Mucosa of gallbladder (tissue), 1 donor: ENCODE data around the gene KDM5B. TPM values are rescaled to one million over a fixed set of nuclear protein-coding genes. Genes with fewer than 3 reads are reported as not detected.
"Not testable (repeated sequence)": the region's sequence is repeated elsewhere in the genome, so short reads cannot be mapped to it uniquely, and the experiment has no call there.

Source experiments
- DNase-seq: peaks from one replicate; pipeline ENCODE4 v3.0.0-alpha.2; 2020; ENCODE audit warnings: low spot score
- total RNA-seq: library from RNA; stranded (reverse); gene quantifications from one replicate; pipeline ENCODE4 v1.2.1, GENCODE V29; 2021
- donor health status: DM: no; HTN: no; CAD: no.

The KDM5B gene
- total RNA-seq, 1 donor from 2014 or later, result 75.0 TPM

DNA sequence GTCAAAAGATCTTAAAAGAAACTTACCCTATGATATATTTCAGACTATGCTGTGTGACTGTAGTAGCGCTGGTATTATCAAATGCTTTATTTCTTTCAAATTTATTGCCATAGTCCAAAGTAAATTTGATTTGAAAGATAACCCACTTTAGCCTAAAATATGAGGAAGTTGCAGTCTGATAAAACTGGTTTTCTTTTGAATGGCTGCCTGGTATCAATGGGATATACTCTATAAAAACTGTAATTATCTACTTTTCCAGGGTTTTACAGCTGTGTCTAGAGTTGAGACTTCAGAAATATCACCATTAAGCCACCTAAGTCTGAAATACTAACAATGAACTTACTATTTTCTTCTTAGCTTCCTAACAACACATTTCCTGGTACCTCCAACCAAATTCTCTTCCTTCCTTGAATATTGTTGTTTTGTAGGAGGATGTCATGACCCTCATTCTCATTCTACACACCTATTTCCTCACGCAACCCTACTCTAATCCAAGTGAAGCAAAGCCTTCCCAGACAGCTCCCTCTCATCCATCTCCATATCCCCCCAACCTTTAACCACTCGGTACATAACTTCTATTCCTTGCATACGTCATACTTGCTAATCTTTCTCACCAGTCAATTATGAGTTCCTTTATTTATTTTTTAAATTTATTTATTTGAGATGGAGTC is 17.0 kb downstream of the KDM5B start:
- DNase-seq, result no peak

DNA sequence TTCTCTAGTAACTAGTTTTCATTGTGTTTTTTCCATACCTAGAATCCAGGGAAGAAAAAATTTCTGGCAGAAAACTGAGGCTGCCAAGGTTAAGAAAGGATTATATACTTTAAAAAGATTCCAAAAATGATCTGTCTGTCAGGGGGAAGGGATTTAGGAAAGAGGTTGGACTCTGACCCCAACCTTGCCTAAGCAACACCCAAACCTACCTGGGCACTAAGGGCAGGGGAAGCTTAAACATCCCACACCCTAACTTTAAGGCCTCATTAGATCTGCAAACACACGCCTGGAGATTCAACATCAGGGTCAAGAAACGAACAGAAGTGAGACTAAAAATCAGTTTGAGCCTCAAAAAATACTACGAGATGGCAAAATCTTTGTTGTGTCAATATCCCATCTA is 19.4 kb downstream of the KDM5B start:
- DNase-seq, result no peak

DNA sequence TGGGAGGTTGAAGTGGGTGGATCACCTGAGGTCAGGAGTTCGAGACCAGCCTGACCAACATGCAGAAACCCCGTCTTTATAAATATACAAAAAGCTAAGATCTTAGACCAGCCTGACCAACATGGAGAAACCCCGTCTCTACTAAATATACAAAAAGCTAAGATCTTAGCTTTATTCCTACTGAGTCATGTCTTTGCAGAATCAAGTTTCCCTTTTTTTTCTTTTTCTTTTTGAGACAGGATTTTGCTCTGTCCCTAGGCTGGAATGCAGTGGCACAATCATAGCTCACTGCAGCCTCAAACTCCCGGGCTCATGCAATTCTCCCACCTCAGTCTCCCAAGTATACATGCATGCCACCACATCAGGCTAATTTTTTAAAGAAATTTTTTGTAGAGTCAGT is 21.4 kb downstream of the KDM5B start:
- DNase-seq, result no peak

DNA sequence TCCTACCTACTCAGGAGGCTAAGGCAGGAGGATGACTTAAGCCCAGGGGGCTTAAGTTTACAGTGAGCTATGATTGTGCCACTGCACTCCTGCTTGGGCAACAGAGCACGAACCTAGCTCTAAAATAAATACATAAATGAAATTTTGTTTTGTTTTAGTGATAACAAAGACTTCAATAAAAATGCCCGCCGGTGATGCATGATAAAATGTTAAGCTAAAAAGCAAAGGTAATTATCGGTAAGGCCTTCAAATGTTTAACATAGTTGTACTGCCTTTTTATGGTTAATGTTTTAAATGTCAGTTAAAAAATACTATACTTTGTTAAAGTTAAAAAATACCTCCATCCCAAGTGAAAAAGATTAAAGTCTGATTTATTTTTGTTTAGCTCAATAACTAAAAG is 27.0 kb downstream of the KDM5B start:
- DNase-seq, result no peak

DNA sequence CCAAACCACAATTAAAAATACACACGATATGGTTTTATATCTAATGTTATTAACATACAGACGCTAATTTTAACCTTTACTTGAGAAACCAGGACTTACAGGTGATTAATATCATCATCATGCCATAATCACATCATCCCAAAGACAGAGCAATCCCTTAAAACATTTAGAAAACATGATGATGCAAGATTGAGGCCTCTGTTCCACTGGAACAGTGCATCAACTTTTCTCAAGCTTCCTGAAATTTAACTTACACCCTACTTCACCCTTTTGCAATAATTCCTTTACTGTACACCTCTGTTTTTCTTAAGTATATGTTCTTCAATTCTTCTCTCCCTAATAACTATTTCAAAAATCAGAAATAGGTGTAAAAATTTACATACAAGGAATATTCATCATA is 38.1 kb downstream of the KDM5B start:
- DNase-seq, result no peak

DNA sequence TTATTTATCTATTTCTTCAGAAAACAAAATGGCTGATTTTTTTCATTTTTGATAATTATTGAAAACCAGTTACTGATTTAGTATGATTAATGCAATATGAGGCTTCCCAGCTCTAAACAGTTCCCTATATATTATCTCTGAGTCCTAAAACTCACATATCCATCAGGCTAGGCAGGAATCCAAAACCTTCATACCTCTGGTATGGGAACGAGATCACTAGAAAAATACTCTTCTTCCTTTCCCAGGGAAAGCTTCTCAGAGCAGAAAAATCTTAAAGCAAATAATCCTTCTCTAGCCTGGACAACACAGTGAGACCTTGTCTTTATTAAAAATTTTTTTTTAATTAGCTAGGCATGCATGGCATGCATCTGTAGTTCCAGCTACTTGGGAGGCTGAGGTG is 42.5 kb downstream of the KDM5B start:
- DNase-seq, result no peak

DNA sequence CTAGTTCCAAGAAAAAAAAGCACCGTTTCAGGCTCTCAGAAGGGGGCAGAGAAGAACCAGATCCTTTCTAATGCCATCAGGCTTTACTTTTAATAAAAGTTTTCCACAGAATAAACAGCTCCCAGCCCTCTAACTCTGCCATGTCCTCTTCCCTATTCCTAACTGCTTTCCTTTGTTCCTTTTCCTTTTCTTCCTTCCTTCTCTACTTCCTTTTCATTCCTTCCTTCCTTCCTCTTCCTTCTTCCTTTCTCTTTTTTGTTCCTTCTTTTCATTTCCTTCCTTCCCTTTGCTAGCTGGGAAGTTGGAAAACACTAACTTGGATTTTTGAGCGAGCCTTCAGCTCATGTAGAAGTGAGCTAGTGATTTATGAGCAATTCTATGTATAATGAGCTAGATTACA is 46.2 kb downstream of the KDM5B start:
- DNase-seq, result no peak

DNA sequence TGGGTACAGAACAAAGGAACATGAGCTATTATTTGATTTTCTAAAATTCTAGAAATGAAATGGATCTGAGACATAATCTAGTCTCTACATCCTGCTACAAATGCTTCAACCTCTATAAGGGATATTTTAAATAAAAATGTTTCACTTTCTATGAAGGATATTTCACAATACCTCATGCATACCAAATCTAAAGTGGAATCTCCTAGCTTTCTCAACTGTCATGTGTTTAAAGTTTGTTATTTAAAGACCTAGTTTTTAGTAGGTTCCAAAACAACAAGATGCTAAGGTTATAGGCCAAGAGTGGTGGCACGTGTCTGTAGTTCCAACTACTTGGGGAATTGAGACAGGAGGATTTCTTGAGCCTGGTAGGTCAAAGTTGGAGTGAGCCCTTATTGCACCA is 47.6 kb downstream of the KDM5B start:
- no peak for DNase-seq

DNA sequence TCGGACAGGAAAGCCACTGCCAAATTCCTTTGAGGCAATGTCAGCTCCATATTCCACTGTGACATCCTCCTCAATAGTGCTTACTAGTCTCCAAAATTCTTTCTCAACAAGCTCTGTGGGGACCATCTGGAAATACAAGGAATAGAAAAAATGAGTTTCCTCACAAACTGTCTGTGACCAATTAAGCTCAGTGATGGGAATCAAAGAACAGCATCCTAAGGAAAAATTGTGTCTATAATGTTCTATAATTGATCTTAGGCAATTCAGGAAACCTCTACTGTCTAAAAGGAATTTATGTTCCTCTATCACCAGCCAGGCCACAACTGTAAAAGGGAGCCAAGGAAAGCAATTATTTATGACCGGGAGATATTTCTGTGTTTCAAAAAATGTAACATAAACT is 51.8 kb downstream of the KDM5B start:
- DNase-seq, result no peak

DNA sequence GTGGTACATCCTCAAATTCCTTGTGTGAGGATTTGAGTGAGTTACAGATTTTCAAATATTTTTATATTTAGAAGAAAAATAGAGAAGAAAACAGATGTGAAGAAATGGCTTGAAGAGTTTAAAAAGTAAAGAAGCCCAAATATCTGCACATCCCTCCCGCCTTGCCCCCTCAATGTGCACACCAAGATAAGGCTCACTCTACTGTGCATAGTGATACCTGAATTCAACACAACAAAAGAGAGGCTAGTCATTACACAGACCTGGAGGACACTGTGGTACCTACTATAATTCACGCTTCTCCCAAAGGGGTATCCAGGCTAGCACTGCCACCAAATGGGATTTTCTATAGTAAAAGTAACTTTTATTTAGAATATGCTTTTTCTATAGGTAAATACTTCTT is 53.9 kb downstream of the KDM5B start:
- no peak for DNase-seq

DNA sequence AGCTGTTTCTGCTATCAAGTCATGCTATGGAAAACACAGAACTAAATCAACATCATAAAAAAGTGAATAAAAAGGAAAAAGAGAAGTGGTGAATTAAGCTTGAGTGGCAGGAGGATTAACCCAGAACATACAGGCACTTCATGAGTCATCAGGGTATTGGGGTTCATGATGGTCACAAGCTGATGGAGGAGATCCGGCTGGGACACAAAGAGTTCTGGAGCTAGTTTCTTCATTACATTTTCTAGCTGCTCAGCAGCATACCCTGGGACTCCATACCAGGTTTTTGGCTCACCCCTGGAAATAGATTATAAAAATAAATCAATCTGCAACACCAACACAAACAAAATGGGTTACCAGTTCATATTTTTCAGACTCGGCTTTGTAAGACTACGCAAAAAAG is 55.4 kb downstream of the KDM5B start:
- no peak for DNase-seq

DNA sequence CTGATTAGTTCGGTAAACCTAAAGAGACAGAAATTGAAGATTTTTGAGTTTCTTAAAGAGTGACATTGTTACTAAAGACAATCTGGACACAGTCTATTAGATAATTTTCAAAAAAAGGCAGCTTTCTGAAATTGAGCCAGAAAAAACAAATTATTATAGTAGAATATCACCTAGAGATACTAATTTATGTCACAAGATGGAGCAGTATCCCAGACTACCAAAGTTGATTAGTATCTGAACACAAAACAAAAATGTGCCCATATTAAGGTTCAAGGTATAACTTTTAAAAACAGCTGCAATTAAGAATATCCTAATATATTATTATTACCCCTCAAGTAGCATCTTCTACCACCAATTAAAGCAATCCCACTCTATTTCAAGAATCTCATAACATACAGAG is 57.5 kb downstream of the KDM5B start:
- no peak for DNase-seq

DNA sequence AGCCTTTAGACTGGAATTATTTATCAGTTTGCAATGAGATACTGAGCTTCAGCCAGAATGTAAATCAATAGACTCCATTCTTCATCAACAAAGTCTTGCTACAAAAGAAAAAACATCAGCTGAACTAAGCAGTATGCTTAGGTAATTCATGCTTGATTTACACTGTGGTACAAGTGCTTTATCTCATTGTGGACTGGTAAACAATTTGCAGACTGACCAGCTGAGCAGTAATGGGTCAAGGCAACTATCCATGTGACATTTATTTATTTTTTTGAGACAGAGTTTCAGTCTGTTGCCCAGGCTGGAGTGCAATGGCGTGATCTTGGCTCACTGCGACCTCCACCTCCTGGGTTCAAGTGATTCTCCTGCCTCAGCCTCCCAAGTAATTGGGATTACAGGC is 58.2 kb downstream of the KDM5B start:
- no peak for DNase-seq

DNA sequence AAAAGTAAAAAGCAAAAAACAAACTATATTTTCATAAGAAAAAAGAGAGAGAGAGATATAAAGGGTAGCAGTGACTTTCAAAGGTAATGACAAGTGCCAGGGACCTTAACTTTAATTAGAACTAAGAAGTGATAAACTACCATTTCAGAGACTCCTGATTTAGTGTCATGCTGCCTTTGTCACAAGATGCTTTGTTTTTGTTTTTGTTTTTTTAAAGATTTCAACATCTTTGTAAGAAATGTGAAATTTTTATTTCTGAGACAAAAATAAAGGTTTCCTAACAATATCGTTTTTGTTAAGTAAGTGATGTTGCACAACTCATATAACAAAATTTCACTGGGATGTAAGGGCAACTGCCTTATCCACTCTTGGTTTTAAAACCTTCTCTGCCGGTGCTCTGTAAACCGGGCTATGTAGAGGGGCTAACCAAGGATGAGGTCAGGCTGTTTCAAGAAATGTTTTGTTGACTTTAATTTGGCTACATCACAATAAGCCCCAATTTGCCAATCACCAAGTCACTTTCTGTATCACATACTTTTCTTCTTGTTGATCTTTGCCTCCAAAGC is 62.8 kb downstream of the KDM5B start:
- no peak for DNase-seq

DNA sequence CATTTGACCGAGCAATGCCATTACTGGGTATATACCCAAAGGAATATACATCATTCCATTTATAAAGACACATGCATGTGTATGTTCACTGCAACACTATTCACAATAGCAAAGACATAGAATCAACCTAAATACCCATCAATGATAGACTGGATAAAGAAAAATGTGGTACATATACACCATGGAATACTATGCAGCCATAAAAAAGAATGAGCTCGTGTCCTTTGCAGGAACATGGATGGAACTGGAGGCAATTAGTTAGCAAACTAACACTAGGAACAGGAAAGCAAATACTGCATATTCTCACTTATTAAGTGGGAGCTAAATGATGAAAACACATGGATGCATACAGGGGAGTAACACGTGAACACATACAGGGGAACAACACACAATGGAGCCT is 63.5 kb downstream of the KDM5B start:
- DNase-seq, result not testable (repeated sequence)

DNA sequence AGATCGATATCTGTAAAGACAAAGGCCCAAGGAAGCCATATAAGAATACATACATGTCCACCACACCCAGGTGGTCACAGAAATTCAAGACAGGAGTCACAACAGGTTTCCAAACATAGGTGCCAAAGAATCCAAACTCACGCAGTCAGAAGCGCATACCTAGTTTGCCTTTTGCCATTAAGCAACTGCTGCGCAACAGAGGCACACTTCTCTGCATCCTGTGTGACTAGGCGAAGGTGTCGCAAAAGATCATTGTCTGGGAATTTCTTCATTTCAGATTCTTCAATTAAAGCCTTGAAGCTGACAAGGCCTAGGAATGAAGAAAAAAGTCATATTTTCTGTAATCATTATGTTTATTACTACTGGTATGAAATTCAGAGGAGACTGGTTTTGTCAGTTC is 65.7 kb downstream of the KDM5B start:
- no peak for DNase-seq

DNA sequence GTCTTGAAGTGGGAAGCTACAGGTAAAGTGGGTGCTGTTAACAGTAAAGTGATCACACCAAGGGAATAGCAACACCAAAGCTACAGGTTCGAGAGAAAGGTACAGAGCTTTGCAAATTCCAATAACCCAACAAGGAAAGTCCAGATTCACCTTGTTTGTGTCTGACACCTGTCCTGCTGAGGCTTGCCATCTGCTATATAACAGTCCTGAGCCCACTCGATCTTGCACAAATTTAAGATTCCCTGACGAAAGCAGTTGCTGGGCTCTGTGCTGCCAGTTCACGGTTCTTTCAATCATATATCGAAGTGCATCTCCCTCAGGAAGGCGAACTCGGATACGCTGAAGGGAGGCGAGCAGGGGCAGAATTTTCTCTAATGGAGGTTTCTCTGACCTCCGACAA is 75.0 kb downstream of the KDM5B start:
- DNase-seq, result no peak

DNA sequence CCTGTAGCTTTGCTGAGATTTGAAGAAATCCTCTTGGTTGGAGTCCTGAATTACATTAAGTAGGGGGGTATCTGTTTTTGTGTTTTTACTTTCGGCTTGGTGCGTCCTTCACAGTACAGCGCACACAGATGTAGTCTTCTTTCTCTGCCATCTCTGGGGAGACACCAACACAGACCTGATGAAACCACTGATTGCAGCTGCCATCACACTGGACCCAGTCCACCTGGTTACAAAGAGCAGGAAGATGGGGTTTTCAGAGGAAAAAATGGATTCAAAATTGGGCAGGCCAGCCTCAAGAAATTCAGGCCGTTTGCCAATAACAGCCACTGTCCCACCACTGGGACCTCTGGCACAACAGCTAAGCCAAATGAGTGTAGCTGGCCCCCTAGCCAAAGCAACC is 79.3 kb downstream of the KDM5B start:
- no peak for DNase-seq

DNA sequence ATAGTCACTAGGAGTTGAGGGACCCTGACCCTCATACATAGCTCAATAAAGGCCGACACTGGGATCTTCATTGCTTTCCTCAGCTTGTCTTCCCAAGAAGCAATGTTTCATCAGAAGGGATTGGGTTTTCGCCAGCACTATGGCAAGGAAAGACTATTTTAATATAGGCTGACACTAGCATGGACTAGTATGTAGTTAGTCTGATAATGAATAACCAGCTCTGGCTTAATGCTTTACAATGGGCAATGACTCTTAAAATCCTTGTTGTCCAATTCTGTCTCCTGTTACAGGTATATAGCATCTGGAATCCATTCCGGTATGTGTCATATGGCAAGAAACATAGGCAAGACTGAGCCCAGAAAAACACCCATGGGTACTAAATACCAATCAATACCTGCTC is 82.7 kb downstream of the KDM5B start:
- DNase-seq, result no peak

DNA sequence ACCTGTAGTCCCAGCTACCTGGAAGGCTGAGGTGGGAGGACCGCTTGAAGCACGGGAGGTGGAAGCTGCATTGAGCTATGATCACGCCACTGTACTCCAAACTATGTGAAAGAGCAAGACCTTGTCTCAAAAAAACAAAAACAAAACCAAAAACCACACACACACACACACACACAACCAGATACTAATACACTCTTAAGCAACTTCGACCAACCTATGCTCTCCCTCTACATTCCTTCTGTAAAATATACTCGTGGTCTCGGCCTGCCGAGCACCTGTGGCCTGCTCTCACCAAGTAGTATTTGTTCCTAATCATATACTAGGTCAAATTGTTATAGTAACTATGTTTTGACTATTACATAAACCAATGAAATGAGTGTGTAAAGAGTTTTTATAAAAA is 84.5 kb downstream of the KDM5B start:
- DNase-seq, result no peak

DNA sequence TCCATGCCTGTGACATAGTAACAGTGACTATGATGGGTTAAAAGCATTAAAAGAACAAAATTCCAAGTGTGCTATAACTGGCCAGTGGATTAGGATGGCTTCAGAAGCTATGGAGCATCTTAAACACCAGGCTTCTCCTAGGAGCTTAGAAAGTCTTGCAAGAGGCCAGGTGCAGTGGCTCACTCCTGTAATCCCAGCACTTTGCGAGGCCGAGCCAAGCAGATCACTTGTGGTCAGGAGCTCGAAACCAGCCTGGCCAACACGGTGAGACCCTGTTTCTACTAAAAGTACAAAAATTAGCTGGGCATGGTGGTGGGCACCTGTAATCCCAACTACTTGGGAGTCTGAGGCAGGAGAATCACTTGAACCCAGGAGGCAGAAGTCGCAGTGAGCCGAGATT is 85.2 kb downstream of the KDM5B start:
- not testable (repeated sequence) for DNase-seq

DNA sequence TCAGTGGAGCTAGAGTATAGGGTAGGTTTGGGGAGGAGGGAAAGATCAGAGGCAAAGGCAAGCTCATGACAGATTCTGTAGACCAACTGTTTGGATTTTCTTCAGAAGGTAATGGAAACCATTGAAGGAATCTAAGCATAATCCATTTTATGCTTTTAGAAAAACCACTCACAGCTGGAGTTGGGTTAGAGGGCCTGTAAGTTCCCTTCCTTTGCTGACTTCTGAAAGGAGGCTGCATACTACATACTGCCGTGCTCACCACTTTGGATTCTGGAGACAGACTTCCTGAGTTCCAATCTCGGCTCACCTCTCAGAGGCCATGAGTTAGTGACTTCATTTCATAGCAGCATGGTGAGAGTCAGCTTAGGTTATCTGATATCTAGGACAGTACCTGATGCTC is 91.6 kb downstream of the KDM5B start:
- no peak for DNase-seq

DNA sequence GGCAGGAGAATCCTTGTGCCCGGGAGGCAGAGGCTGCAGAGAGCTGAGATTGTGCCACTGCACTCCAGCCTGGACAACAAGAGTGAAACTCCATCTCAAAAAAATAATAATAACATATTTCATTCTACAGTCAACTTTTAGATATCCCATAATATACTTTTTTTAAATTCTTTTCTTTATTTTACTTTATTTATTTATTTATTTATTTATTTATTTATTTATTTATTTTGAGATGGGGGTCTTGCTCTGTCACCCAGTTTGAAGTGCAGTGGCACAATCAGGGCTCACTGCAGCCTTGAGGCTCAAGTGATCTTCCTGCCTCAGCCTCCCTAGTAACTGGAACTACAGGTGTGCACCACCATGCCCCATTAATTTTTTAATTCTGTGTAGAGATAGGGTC is 94.0 kb downstream of the KDM5B start:
- DNase-seq, result not testable (repeated sequence)

DNA sequence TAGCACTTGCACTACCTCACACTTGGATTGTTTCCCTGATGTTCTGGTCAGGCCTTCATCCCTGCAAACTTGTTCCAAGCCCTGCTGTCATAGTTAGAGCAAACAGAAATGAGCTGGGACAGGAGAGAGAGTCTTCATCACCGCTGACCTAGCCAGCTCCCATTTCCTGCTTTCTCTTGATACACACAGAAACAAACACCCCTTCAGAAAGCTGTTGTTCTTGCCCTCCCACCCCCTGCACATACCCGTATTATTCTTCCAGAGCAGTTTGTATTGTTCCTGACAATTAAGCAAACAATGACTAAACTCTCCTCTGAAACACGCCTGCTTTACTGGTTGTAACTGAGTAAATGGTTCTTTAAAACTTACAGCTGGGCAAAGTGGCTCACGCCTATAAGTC is 95.1 kb downstream of the KDM5B start:
- peak; percentile 10 for DNase-seq
